Activated T-cell treated with anti-CD3 and anti-CD28 coated beads, Interleukin-2, amount 50 U/mL, for 48 hours (primary cell): ENCODE data around the gene ZNF630.
"Not testable (repeated sequence)": the region's sequence is repeated elsewhere in the genome, so short reads cannot be mapped to it uniquely, and the experiment has no call there.

Experiments used
- DNase-seq, 2 experiments: peaks; one replicate each; pipeline ENCODE4 v3.0.0-alpha.2; 2020

Gene ZNF630

DNA sequence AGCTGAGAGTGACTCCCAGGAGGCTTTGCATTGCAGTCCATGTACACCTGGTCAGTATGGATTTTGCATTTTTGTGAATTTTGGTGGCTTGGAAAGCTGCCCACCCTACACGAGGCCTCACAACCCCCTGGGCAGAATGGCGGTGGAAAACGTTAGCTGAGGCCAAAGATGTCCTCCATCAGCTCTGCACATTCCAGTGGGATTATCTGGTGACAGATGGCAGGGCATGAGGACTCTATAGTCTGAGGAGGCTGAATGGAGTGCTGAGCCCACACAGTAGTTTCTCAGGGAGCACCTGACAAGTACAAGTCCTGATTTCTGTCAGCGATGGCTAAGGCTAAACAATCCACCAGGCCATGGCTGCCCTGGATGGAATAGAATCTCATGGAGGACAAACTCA lies 43.9 kb downstream of the ZNF630 start:
- DNase-seq, result not testable (repeated sequence)

DNA sequence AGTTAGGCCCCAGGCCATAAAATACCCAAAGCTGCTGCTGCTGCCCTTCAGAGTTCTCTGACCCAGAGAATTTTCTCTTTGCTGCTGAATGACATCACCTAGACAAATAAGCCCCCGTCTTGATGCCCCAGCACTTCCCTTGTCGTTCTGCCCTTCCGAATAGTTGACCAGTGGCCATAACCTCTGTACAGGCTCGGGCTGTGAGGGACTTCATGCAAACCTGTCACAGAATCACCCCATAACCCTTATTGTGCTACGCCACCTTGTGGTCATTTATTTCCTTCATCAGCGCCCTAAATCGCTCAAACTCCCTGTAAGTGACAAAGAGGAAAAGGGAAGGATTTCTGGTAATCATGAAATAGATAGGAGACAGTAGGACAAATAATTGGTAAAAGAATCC lies 45.9 kb downstream of the ZNF630 start:
- peak; percentile 46 to 53 for DNase-seq

DNA sequence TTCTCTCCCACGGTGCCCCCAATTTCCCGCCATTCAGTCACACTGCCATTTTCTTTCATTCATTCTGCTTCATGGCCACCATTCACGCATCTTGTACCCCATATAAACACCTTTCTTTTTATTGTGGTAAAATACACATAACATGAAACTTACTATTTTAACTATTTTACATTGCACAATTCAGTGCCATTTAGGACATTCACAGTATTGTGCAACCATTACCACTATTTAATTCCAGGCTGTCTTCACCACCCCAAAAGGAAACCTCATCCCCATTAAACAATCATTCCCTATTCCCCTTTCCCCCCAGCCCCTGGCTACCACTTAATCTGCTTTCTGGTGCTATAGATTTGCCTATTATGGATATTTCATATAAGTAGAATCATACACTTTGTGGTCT lies 48.7 kb downstream of the ZNF630 start:
- no peak for DNase-seq

DNA sequence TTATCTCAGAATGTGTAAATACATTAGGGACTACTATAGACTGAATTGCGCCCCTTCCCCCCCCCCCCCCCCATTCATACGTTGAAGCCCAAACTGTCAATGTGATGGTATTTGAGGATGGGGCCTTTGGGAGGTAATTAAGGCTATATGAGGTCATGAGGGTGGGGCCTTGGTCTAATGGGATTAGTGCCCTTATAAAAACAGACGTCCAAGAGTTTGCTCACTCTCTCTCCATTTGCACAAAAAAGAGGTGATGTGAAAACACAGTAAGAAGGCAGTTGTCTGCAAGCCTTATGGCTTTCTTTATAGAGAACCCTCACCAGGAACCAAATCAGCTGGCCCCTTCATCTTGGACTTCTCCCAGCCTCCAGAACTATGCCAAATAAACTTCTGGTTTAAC lies 49.3 kb downstream of the ZNF630 start:
- no peak for DNase-seq

DNA sequence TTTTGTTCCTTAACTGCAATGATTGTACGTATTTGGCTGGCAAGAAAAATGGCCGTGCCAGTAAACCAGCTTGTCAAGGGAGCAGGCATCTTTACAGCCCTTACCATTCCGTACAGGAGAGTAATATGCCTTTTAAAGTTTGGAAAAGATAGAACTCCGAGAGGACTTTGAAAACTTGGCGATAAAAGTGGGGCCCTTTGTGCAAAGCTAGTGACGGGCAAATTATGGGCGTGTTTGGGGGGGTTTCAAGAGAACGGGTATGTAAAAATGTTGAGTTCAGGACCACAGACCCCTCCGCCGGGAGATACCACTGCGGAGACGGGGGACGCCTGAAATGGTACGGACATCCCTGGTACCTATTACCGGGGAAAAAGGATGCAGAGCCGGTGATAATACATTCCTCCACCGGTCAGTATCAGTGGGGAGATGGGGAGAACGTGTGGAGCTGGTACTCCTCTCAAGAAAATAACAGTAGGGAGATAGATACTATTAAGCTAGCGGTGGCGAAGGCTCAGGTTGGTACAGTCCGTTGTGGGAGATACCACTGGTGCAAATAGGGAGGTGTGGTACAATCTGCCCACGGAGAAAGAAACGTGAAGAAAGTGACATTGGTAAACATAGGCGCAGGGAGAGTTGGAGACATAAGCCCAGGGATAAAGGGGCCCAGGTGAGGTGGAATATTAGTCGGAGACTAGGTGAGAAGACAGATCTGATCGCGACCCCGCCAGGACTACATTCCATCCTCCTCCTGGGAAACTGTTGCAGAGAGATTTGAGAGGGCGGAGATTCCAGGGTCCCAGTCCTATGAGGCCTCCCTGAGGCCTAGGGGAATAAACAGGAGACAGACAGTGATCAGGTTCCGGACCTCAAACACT lies 50.2 kb downstream of the ZNF630 start:
- peak; percentile 83 to 84 for DNase-seq

DNA sequence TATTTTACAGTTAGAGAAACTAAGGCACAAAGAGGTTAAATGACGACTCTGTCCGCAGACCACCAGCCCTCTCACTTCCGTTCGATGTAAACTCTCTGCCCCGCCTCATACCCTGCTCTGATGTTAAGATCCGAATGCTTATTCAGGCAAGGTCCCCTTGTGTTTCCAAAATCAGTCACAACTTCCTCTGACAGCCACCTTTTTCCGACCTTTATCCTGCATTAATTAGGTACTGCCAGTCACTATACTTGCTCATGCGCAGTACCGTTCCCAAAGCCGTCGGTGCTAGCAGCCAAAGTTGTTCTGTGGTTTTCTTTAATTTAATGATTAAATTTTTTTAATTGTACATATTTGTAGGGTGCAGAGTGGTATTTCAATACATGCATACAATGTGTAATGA lies 51.0 kb downstream of the ZNF630 start:
- DNase-seq, result peak; percentile 22 to 37

DNA sequence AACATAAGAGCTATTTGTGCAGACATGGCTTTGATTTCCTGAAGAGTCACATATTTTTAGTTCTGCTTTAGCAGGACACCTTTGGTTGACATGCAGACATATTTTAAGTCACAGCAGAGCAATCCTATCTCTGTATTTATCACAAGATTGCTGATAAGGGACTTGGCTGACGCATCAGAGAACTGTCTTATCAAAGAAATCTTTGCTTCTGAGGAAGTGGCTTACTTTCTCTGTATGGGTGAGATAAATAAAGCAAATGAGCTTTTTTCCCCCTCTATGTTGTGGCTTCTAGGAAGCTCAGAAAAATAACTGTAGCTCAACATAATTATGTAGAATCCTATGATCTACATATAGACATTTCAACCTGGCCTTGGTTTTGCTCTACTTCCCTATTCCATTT lies 51.5 kb downstream of the ZNF630 start:
- not testable (repeated sequence) for DNase-seq

DNA sequence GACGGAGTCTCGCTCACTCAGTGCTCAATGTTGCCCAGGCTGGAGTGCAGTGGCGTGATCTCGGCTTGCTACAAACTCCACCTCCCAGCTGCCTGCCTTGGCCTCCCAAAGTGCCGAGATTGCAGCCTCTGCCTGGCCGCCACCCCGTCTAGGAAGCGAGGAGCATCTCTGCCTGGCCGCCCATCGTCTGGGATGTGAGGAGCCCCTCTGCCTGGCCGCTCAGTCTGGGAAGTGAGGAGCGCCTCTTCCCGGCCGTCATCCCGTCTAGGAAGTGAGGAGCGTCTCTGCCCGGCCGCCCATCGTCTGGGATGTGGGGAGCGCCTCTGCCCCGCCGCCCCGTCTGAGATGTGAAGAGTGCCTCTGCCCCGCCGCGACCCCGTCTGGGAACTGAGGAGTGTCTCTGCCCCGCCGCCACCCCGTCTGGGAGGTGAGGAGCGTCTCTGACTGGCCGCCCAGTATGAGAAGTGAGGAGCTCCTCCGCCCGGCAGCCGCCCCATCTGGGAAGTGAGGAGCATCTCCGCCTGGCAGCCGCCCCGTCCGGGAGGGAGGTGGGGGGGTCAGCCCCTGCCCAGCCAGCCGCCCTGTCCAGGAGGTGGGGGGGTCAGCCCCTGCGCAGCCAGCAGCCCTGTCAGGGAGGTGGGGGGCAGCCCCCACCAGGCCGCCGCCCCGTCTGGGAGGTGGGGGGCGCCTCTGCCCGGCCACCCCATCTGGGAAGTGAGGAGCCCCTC lies 54.7 kb downstream of the ZNF630 start:
- not testable (repeated sequence) for DNase-seq

DNA sequence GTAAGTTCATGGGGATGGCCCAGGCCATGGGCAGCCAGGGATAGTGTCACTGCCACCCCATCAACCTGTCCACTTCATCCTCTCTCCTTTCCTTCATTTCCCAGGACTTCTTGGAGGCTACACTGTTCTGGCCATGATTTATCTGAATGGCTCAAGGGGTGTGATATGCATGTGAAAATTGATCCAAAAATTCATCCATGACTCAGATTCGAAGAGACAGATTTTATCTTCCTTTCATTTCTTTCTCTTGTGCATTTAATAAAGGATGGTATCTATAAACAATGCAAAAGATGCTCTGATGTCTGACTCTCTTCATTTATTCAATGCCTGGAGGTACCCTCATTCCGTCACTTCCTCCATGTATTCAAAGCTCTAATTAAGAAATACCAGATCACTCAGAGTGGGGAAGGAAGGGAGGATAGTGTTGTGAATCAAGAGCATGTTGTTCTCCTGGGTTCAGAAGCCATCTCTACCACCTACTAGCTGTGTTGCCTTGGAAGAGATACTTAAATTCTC lies 61.9 kb downstream of the ZNF630 start:
- DNase-seq, result not testable (repeated sequence)
